Subcutaneous adipose tissue (tissue), 4 donors: ENCODE measurements around the gene SLC4A9. TPM values are rescaled to one million over a fixed set of nuclear protein-coding genes. Genes with fewer than 3 reads are reported as not detected.

Source experiments
- CTCF ChIP-seq: fragments of 450-650 bp; IDR thresholded peaks from one replicate; pipeline ENCODE4 v1.5.1; 2016; ENCODE audit warnings: low read depth, mild to moderate bottlenecking, control low read depth, antibody characterized with exemption, moderate library complexity
- total RNA-seq, 4 donors: library from RNA; depleted of rRNA; stranded (reverse); fragments of >200 nt; gene quantifications; one replicate each; pipeline ENCODE4 v1.1.0, GENCODE V29; 2016

Gene SLC4A9
- total RNA-seq, 4 donors from 2014 or later: 0.17 to 0.22 TPM; not detected in 2

GRCh38 chr5:140318792-140319191, 41.2 kb upstream of the SLC4A9 start:
- TF ChIP-seq CTCF: no peak

DNA sequence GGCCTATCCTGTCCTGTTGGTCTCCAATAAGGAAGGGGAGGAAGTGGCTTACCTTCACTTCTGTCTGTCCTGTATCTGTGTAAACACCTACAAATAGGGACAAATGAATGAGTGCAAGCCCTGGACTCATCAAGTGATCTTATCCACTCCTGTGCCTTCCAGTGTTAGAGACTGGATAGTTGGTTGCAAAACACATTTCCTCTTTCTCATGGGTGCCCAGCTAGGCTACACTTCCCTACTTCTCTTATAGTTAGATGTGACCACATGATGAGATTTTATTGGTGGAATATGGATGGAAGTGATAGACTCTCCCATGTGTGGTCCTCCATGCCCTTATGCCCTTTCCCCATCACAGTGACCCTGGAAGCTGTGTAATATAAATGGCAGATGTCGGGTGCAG, 40.2 kb upstream of the SLC4A9 start:
- no peak for TF ChIP-seq CTCF

DNA sequence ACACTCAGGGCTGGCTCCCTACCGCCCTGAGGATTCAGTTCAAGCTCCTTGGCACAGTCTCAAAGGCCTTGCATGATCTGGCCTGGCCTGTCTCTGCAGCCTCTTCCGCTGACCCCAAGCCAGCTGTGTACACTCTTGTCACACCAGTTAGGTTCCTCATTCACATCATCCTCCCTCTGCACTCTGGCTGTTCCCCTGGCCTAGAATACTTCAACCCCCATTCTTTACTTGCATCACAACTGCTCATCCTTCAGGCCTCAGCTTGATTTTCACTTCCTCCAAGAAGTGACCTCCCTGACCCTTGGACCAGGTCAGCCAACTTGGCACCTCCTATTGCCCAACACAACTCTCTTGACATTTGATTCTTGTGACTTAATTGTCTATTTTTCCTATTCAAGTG, 38.2 kb upstream of the SLC4A9 start:
- no peak for TF ChIP-seq CTCF

GRCh38 chr5:140322751-140323731, 37.0 kb upstream of the SLC4A9 start:
- TF ChIP-seq CTCF: no peak

DNA sequence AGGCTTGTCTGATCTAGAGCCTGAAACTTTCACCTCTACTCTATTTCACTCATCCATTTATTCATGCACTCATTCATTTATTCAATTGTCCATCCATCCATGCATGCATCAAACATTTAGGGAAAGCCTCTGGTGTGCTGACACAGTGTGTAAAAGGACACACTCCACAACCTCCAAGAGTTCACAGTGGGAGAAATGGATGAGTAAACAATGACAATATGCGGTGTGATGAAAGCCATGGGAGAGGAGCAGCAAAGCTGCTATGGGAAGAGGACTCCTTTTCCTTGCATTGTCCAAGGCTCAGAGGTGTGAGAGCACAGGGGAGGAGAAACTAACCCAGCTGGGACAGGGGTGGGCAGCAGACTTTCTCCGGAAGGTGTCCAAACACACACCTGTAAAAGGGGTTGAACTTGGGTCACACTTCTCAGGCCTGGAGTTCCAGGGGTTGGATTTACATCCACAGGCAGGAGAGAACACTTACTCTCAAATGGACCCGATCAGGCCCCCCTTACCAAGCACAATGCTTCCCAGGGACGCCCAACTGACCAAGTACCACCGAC, 35.9 kb upstream of the SLC4A9 start:
- TF ChIP-seq CTCF: no peak

DNA sequence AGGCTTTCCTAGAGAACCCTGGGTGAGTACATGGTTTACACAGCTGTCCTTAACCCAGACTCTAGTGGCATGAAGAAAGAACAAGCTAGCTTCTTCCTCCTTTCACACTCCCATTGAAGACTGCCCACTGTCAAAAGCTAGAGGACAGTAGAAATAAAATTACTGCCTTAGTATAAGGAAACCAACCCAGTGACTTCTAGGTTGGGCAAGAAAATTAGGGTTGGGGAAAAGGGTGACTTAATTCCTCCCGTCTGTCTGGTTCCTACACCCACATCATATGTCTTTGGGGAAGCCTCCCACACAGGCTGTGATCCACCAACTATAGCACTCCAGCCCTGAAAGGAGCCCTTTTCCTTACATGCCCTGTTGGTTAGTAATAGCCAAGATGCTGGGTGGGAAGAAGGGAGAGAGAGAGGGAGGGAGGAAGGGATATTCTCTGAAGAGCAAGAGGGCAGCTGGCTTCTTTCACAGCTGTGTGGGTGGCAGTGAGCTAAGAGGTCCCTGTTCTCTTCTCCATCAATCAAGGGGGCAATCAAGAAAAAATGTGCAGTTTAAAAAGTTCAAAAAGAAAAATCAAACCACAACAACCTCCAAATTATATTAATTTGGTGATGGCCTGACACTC, 35.3 kb upstream of the SLC4A9 start:
- no peak for TF ChIP-seq CTCF

GRCh38 chr5:140325486-140325885, 34.5 kb upstream of the SLC4A9 start:
- TF ChIP-seq CTCF: no peak
